CD1c-positive myeloid dendritic cell (primary cell): ENCODE data around the gene SNRPD1.
"Not testable (repeated sequence)": the region's sequence is repeated elsewhere in the genome, so short reads cannot be mapped to it uniquely, and the experiment has no call there.

Source experiments
- DNase-seq: peaks from one replicate; pipeline ENCODE4 v3.0.0-alpha.2; 2016; ENCODE audit errors: extremely low spot score

Gene SNRPD1

DNA sequence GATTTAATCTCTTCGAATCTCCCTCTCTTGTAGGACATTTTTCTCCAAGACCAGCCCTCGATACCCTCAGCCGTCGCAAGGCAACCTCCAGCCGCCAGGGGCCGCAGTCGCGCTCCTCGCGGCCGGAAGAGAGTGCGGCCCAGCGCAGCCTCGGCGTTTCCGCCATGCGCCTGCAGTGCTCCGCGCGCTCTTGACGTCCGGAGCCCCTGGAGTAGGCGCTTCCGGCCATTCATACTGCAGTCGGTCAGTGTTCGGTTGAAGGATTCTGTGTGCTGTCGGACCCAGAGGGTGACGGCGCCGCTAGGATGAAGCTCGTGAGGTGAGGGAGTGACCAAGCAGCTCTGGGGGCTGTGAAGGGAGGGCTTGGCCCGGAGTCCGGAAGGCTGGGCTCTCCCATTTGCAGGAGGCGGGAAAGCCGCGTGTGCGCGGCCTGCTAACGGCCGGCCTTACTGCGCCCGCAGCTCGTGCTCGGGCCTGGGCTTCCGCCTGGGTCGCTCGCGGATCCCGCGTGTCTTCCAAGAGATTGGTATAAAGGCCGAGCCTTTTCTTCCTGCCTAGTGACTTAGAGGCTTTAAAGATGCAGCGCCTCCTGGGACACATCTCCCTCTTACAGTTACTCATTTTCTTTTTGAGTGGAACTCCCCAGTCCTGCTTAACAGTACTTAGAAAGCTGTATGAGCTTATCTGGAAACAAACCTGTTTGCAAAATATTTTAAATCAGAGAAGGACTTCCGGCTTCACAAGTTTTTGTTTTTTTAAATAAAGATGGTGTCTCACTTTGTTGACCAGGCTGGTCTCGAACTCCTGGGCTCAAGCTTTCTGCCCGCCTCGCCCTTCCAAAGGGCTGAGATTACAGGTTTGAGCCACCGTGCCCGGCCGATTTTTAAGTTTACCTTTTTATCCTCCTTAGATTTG, at the start of gene SNRPD1:
Gene SNRPD1, plus strand, starts transcription at position 190 of the 915 bp plus-strand sequence. Its CDS starts 116 bp downstream, at position 306.
- DNase-seq, result peak; percentile 96

DNA sequence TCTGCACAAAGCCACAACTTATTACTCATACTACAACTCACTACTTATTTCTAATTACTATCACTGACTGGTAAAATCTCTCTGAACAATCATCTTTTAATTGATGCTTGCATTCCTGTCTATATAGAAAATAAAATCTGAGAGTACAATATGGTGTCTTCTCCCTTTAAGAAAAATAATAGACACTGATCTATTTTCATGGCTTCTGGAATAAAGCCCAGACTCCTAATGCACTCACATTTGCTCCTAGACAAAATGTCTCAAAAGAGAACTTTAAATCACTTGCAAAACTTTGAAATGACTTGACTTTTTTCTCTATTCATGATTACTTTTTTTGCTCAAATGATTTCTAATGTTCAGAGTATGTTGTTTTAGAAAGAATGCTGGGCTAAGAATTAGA, 40.3 kb upstream of the SNRPD1 start:
- no peak for DNase-seq

DNA sequence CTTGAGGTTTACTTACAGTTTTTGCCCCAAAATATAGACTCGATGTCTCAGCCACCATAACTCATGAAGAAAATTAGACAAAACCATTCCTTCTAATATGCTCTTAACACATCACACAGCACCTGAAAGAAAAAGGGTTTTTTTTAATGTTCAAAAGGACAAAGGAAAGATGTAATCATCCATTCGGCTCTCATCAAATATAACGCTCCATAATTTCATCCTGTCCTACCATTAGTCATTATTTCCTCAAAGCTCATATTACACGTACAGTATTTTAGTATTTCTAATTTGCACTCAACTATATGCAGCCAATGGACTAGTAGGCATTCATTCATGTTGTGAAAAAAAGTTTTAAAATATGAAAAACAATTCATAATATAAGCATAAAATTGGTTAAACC, 36.5 kb upstream of the SNRPD1 start:
- no peak for DNase-seq

DNA sequence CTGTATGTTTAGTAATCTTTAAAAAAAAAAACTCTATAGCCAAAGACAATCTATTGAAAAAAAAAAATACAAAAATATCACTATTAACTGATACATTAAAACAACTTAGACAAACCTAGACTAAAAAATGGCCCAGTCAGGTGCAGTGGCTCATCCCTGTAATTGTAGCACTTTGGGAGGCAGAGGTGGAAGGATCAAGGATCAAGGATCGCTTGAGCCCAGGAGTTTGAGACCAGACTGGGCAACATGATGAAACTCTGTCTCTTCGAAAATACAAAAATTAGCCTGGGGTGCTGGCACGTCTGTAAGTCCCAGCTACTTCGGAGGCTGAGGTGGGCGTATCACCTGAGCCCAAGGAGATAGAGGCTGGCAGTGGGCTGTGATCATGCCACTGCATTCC, 27.7 kb upstream of the SNRPD1 start:
- no peak for DNase-seq

DNA sequence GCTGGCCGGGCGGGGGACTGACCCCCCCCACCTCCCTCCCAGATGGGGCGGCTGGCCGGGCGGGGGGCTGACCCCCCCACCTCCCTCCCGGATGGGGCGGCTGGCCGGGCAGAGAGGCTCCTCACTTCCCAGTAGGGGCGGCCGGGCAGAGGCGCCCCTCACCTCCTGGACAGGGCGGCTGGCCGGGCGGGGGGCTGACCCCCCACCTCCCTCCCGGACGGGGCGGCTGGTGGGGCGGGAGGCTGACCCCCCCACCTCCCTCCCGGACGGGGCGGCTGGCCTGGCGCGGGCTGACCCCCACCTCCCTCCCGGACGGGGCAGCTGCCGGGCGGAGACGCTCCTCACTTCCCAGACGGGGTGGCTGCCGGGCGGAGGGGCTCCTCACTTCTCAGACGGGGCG, 19.8 kb upstream of the SNRPD1 start:
- not testable (repeated sequence) for DNase-seq

DNA sequence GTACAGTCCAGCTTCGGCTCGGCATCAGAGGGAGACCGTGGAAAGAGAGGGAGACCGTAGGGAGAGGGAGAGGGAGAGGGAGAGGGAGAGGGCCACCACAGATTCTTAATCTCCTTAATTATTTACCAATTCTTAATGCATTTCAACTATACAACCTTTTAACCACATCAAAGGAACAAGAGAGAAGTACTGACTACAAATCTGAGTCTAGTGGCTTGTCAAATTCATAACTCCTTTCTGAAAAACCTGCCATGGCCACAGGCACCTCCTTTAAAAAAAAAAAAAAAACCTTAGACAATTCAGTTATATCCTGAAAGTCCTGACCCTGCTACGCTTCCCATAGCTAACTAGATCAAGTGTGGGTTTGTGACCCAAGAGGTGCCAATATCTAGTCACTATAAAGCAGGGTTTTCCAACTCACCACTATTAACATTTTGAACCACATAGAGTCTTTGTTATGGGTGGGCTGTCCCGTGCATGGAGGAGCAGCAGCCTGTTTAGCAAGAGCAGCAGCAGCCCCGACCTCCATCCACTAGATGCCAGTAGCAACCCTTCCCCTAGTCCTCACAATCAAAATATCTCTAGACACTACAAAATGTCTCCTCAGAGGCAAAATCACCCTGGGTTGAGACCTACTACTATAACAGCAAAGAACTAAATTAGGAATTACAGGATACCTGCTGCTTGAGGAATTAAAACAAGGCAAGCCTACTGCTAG, 18.4 kb upstream of the SNRPD1 start:
- DNase-seq, result no peak

DNA sequence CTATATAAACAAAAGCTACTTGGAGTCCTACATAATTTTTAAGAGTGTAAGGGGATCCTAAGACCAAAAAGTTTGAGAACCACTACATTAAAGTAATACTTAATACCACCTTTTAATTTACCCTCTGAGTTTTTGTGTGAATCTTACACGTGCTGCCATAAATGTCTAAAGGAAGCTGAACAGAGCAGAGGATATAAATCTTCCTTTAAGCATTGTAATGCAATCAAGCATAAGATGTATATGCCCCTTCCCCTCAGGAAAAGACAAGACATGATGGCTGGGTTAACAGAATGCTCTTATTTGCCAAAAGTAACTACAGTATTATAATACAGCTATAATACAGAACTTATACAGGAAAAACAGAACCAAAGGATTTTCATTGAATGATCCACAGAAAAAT, 14.5 kb upstream of the SNRPD1 start:
- DNase-seq, result no peak

DNA sequence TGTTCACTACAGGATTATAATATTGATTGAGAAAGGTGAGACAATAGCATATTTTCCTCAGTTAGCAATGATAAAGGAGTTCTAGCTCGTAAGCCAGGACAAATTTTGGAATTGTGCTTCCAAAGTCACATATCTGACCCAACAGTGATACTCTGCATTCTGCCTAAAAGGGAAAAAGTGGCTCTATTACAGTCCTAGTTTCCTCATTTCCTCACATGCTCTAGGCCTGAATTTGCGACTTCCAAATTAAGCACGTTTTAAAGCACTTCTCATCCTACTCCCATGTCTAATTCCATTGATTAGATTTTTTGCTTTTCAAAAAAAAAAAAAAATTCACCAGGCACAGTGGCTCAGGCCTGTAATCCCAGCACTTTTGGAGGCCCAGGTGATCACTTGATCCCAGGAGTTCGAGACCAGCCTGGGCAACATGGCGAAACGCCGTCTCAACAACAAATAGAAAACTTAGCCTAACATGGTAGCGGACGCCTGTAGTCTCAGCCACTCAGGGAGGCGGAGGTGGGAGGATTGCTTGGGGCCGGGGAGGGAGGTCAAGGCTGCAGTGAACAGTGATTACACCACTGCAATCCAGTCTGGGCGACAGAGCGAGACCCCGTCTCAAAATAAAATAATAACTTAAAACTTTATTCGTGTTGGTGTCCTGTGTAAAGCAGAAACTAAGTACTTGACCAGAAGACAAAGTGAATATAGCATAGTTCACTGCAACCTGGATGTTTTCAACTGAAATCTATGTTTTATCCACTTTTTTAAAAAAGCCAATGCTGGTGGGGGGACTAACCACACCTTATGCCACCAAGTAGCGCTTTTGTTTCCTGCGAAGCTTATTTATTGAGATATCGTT, 13.2 kb upstream of the SNRPD1 start:
- no peak for DNase-seq

DNA sequence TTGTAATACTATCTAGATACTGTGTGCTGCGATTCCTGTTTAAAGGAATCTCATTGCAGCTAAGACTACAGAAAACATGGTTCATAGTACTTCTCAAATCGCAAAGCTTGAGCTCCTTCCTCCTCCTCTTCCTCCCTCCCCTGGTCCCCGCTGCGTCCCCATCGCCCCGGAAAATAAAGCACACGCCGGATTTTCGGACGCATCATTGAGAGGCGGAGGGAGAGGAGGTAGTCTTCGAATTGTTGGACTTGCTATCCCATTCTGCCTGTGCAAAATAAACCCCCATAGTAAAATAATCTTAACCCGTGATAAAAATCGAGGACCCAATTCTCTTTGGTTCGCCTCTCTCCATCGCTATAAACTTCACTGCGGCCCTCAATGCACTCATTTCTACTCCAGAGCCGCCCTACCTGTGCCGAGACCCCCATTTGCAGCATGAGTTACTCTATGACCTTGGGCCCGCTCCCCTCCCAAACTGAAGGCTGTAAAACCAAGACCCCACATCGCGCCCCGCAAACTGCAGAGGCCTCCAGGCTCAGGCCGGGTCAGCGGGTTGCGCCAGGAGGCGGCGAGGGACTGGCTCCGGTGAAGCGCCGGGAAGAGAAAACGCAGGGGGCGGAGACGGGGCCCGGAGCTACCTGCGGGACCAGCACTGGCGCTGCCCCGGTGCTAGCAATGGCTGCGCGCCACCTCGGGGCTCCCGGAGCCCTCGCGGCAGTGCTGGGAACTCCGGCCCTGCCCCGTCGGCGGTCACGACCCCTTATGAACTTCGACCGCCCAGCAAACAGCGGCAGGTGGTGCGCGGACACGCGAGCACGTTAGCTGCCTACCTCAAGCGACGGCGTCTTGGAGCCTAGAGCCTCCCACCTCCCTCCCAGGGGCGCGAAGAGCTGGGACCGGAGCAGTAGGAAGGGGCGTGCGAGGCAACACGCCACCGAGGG, 12.3 kb upstream of the SNRPD1 start:
- peak; percentile 26 for DNase-seq

DNA sequence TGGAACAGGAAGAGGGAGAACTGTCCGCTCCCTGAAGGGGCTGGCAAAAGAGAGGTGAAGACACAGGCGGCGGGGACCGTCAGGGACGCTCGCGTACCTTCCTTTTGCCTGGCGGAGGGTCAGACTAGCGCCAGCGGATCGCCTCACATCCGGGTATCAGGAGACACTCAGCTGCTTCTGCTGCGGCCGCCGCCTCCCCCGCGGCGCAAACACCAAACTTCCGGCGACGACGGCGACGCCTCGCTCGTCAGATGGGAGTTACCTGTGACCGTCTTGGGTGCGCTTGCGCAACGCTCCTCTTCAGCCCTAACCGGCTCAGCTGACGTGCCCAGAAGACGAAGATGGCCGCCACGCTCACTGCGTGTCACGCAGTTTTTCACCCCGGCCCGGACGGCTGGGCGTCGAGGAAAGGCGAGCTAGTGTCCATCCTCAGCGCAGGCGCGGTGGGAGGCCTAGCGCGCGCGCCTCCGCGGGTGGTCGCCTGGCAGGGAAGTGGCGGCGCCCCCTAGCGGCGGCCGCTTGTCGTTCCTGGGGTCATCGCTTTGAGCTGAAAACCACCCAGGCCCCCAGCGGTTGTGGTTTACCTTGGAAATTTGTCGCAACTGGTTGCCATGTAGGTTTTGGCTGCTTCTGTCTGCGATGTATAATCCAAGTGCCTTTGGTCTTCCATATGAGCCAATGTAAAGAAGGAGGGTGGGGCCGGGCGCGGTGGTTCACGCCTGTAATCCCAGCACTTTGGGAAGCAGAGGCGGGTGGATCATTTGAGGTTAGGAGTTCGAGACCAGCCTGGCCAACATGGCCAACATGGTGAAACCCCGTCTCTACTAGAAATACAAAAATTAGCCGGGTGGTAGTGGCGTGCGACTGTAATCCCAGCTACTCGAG, 11.3 kb upstream of the SNRPD1 start, which contains the start of gene ESCO1:
Gene ESCO1, minus strand, starts transcription at position 179 of the 885 bp plus-strand sequence. CDS start 25,861 bp downstream, outside the sequence.
- peak; percentile 97 for DNase-seq

DNA sequence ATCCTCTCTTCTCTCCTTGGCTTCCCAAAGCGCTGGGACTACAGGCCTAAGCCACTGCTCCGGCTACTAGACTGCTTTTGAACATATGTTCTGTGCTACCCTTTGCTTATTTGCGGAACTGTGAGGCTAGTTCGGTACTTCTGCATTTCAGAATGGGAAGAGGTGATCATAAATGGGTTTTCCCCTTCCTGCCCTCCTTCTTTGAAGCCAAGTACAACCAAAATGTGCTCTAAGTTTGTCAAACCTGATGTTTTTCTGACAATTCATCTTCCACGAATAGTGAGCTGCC, 9.9 kb upstream of the SNRPD1 start:
- peak; percentile 79 for DNase-seq

DNA sequence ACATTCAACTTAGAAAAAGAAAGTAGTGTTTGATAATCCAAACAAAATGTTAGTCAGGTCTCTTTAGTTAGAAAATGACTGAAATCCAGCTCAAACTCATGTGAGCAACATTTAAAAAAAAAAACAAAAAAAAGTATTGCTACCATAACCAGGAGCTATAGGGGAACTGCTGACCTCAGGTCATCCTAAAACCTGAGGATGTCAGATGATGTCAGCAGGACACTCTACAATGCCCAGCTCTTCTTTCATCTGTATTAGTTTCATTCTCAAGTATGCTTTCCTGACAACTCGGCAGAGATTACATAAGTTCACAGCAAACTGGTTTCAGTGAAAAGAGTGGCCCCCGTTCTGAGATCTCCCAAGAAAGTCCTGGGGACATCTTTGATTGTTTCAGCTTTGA, 7.4 kb upstream of the SNRPD1 start:
- DNase-seq, result peak; percentile 10

DNA sequence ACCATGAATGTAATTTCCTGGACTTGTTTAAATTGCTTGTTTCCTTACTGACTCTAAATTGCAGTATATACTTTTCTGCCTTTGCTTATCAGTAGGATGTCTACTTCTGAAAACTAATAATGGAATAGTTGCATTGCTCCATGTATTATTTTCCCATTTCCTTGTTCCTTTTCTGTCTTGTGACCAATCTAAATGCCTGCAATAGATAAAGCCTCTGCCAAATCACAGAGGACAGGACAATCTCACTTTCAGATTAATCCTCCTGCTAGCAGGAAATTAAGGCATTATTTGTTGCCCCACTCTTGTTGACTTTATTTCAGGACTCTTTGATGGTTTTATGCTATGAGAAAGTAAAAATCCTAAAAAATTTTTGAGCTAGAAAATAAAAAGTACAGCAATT, 6.9 kb upstream of the SNRPD1 start:
- no peak for DNase-seq

DNA sequence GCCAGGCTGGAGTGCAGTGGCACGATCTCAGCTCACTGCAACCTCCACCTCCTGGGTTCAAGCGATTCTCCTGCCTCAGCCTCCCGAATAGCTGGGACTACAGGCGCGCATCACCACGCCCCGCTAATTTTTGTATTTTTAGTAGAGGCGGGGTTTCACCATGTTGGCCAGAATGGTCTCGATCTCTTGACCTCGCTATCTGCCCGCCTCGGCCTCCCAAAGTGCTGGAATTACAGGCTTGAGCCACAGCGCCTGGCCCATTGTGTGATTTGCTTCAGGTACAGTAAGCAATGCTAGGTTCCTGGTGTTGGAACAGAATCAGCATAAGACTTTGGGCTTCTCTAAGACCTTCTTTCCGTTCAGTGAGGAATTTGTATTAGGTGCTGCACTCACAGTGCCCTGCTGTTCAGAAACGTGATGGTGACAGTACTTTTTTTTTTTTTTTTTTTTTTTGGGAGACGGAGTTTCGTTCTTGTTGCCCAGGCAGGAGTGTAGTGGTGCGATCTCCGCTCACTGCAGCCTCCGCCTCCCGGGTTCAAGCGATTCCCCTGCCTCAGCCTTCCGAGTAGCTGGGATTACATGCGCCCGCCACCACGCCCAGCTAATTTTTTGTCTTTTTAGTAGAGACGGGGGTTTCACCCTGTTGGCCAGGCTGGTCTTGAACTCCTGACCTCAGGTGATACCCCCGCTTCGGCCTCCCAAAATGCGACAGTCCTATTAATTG, 551 bp upstream of the SNRPD1 start:
- DNase-seq, result not testable (repeated sequence)

DNA sequence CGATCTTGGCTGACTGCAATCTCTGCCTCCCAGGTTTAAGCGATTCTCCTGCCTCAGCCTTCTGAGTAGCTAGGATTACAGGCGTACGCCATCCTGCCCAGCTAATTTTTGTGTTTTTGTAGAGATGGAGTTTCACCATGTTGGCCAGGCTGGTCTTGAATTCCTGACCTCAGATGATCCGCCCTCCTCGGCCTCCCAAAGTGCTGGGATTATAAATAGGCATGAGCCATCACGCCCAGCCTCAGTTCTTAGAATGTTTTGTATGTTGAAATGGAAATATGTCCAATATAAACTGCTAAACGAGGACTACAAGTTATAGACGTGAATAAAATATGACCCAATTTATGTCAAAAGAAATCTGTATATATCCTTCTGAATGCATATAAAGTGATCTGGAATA, 9.5 kb downstream of the SNRPD1 start:
- DNase-seq, result not testable (repeated sequence)

DNA sequence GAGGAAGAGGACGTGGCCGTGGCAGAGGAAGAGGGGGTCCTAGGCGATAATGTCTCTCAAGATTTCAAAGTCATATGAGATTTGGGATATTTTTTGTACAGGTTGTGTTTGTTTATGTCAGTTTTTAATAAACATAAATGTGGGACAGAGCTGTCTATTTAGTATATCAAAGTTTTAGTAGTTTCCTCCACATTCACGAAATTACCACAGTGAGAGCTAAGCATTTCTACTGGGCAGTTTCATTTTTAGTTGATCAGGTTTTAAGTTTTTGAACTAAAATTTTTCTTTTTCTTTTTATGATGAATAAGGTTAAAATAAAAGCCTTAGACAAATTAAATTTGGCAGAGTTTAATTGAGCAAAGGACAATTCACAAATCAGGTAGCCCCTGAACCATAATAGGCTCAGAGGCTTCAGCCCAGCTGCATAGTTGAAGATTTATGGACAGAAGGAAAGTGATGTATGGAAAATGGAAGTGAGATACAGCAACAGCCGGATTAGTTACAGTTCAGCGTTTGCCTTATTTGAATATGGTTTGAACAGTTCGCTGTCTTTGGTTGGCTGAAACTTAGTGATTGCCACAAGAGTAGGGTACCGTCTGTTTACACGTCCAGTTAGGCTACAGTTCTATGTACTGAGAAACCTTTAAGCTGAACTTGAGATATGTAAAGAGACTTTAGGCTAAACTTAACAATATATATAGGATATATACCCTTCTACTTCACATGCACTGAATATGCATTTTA, 17.1 kb downstream of the SNRPD1 start:
- no peak for DNase-seq

DNA sequence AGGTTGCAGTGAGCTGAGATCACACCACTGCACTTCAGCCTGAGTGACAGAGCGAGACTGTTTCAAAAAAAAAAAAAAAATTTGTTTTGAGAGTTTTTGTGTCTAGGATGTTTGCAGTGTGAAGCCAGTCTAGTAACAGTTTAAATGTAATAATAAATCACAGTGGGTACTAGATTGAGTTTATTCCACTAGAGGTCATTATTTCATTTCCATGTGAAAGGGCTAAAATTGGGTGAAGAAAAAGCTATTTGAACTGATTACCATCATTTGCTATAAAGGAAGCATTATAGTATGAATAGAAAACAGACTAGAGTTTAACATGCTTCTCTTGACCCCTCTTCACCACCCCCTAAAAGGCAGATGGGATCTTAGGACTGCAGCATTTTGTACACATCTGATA, 20.3 kb downstream of the SNRPD1 start:
- no peak for DNase-seq

DNA sequence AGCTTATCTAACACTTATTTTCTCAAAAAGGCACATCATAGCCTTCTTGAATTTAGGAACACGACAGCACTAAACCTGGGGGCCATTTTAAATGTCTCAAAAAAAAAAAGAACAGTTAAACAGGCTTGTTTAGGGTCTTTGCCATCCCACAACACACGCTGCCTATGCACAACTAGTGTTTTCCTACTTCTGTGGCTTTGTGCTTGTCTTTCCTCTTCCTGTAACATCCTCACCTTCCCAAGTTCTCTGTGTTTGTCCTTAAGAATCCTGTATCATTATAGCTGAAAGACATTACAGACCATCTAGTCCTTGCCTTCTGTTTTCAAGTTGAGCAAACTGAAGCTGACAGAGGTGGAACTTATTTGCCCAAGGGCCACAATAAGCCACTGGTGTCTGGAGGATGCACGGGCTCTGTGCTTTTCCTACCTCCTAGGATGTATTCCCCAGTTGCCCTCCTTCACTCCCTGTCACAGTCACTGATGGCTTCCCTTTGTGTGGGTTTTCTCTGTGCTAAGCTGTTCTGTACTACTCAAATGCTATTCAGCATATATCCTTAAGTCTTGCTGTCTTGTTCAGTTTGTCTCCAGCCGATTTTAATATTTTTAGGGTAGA, 22.6 kb downstream of the SNRPD1 start:
- DNase-seq, result no peak
